CD4-positive, alpha-beta T cell treated with Interferon alpha-2 for 1 hour (primary cell): ENCODE data around the gene SH2D1B.

ENCODE experiments used
- DNase-seq, 2 donors: peaks; one replicate each; pipeline ENCODE4 v3.0.0-alpha.2; 2020 to 2022

Gene SH2D1B

DNA sequence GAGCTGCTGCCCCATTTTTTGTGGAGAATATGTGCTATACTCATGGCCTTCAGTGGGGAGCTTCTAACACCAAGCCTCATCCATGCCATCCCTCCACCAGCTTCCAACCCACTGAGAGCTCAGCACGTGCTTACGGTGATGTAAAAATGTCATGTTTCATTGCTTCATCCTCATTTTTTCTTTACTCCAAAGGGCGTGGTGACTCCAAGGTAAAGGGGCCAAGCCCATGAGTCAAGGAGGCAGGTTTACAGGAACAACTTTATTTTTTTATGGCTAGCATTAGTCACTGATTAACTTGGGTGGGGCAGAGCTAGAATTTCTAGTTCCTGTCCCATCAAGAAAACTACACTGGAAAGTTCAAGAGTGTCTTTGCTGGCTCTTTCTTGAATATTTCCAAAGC lies 30.6 kb downstream of the SH2D1B start, which contains the start of gene C1orf226:
Gene C1orf226 (plus strand): TSS at position 346 of the 400 bp plus-strand sequence. CDS start 174 bp downstream, outside the sequence.
- DNase-seq: no peak

DNA sequence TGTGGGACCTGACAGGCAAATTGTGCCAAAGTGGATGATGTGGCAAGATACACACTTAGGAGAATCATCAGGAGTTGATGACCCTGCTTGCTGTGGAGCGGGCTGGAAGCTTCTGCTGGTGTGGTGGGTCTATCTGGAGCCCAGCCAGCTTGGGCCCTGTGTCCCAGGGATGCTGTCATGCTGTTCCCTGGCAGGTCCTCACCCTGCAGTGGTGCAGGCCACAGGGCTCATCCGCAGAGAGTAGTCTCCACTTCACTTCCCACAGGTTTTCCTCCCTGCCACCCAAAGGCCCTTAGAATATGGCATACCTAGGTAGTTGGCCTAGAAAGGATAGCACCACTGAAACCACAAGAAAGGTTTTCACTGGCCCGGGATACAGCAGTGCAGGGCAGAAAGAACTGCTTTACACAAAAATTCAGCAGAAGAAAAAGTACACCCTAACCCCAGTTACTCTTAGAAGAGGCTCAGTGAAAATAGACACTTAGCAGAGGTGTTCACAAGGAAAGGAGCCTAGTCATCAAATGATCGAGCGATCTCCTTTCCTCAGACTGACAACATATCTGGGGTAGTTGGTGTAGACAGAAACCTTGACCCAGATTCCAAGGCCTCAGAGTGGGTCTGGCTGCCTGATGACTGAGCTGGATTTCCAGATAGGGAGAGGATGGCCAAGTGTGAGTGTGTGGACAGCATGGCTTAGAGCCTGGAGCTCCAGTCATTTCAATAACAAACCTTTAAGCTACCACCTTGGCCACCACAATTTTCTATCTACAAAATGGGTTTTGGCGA lies 31.7 kb downstream of the SH2D1B start:
- DNase-seq: no peak

DNA sequence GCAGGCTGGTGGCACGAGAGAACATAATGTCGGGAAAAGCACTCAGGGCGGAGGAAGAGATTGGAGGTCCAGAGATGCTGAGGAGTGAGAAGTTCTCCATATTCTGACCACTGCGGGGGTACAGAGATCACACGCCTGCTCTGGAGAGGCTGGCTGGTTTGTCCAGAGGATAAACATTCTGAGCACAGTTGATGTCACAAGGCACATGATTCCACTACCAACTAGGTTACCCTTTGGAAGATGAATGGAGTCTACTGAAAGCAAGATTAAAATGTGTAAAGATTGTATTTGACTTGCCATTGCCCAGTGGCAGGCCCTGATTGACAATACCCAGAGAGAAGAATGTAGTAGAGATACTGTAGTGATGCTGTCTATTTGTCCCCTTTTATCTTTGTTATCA lies 35.2 kb downstream of the SH2D1B start, which contains the start of gene SPATA46:
Gene SPATA46 (minus strand): TSS at position 164 of the 400 bp plus-strand sequence. CDS start 64 bp downstream, at position 100.
- no peak for DNase-seq

DNA sequence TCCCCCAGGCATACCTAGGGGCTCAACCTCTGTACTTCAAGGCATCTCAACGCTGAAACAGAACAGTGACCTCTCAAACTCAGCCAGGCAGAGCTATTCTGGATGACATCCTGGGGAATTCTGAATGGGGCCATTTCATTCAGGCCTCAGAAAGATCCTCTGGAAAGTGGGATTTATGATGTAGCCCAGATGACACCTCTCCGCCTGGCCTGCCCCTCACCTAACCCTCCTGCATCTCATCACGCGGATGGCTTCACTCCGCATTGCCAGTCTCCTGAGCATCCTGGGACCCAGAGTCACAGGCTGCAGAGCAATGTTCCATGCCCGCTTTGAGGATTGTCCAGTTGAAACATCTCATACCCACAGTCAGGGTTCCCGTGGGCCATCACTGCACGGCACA lies 36.5 kb downstream of the SH2D1B start:
- DNase-seq: no peak

DNA sequence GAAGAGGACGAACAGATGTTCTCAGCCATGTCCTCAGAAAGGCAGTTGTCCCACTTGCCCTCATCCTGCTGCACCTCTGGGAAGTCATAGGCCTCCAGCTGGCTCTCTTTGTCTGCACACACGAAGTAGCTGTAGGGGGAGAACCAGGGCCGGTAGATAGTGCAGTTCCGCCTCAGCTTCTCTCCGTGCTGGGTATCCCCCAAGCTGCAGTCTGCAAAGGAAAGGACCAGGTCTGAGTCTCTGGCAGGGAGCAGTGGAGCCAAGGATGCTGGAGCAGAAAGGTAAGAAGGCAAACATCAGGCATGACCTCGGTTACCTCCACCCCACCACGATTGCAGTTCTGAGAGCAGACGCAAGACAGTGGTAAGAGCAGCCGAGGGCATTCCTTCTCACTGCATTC lies 37.5 kb downstream of the SH2D1B start:
- no peak for DNase-seq

DNA sequence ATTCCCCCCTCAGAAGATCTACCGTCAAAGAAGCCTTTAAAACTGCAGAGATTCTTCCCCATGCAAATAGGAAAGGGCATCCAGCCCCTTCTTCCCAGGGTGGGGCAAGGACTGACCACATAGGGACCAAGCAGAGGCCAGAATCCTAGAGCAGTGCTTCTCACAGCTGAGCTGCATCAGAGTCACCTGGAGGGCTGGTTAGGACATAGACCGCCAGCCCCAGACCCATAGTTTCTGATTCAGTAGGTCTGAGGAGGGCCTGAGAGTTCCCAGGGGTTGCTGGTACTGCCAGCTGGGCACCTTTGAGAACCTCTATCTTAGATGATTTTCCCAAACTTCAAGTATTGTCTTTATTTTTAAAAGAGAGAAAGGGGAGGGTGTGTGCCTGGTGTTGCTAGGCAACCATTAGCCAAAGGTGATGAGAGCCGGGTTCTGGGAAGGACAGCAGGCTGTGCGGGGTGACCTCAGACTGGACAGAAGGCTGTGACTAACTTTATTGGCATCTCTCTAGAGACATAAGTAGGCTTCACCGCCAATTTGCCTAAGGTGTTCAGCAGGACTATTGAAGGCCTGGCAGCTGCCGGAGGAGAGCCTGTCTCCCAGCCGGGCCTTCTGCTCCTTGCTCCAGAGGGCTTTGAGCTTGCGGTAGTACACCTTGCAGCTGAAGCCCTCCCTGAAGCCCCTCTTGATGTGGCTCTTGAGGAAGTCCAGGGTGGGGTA lies 38.2 kb downstream of the SH2D1B start:
- no peak for DNase-seq

- no peak for DNase-seq
Observed at GRCh38 chr1:162373072-162373427, 38.9 kb downstream of the SH2D1B start.

- DNase-seq: no peak
Observed at GRCh38 chr1:162372159-162373071, 39.5 kb downstream of the SH2D1B start.

GRCh38 chr1:162371611-162372010 lies 40.3 kb downstream of the SH2D1B start:
- no peak for DNase-seq

GRCh38 chr1:162370721-162371120 lies 41.2 kb downstream of the SH2D1B start:
- no peak for DNase-seq

- no peak for DNase-seq
Observed at GRCh38 chr1:162370161-162370560, 41.8 kb downstream of the SH2D1B start.

GRCh38 chr1:162369571-162369970 lies 42.4 kb downstream of the SH2D1B start:
- no peak for DNase-seq

GRCh38 chr1:162368451-162368850 lies 43.5 kb downstream of the SH2D1B start:
- no peak for DNase-seq

DNA sequence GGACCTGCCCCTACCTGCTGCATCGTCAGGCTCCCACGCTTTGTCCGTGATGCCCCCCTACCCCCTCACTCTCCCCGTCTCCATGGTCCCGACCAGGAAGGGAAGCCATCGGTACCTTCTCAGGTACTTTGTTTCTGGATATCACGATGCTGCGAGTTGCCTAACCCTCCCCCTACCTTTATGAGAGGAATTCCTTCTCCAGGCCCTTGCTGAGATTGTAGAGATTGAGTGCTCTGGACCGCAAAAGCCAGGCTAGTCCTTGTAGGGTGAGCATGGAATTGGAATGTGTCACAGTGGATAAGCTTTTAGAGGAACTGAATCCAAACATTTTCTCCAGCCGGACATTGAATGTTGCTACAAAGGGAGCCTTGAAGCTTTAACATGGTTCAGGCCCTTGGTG lies 44.2 kb downstream of the SH2D1B start:
- no peak for DNase-seq

GRCh38 chr1:162367073-162367472 lies 44.9 kb downstream of the SH2D1B start:
- no peak for DNase-seq

GRCh38 chr1:162366671-162367070 lies 45.3 kb downstream of the SH2D1B start:
- DNase-seq: no peak

DNA sequence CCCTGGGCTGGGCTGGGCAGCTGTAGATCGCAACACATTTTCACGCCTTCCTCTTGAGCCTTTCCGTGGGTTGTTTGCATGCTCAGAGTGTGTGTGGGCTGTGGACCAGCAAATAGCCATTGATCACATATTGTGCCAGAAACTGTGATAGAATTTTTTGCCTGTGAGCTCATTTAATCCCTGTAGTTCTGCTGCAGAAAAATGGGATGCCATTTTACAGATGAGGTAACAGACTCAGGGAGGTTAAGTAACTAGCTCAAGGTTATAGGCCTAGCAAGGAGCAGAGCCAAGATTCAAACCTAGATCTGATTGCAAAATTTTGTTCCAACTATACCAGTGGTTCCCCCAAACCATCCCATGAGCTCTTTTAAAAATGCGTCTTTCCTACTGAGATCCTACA lies 45.8 kb downstream of the SH2D1B start:
- DNase-seq: no peak

DNA sequence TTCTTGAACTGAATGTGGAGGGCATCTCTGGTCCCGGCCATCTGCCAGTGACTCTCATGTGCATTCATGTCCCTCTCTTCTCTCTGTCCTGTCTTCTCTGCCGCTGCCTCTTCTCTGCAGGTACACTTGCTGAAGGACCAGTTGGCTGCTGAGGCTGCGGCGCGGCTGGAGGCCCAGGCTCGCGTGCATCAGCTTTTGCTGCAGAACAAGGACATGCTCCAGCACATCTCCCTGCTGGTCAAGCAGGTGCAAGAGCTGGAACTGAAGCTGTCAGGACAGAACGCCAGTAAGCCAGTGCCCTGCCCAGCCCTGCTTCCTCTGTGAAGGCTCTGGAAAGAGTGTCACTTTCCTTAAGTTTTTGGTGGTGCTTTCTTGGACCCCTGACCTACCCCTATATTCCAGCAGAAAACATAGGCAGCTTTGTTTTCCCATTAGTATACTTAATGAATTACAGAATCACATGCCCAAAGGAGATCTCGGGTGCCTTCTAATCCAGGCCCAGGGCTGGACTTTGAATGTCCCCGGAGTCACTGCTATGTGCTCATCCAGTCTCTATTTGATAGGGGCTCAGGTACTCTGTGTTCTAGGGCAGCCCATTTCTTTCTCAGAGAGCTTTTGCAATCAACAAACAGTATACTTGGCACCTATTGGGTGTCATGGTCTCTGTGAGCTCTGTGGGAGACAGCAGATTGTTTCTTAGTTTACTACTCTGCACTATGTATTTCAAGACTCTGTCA lies 46.5 kb downstream of the SH2D1B start:
- DNase-seq: no peak

- no peak for DNase-seq
Observed at GRCh38 chr1:162364498-162364897, 47.4 kb downstream of the SH2D1B start.

DNA sequence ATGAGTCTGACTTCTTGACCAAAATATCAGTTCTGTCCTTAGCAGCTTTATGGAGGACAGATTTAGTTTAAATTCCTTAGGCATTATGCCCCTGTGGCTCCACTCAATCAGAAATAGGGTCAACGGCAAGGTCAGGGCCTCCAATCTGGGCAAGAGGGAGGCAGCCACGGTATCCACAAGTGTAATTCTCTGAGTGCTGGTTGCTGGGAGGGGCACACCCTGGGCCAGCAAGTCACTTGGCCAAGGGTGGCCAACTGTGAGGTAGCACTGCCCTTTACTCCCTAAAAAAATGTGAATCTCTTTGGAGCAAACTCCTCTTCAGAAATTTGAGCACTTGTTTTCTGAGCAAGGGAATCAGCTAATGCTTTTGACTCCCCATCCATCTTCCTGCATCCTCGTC lies 48.1 kb downstream of the SH2D1B start:
- no peak for DNase-seq

GRCh38 chr1:162361349-162361748 lies 50.6 kb downstream of the SH2D1B start:
- no peak for DNase-seq

- DNase-seq: no peak
Observed at GRCh38 chr1:162360874-162361260, 51.1 kb downstream of the SH2D1B start.
